Epithelial cell of esophagus (primary cell): ENCODE measurements around the gene CD8B2.
"Not testable (repeated sequence)": the region's sequence is repeated elsewhere in the genome, so short reads cannot be mapped to it uniquely, and the experiment has no call there.

Experiments used
- DNase-seq: peaks from one replicate; pipeline ENCODE4 v3.0.0; 2010; ENCODE audit warnings: low read depth
- H3K4me3 ChIP-seq: 2 replicates; pipeline ENCODE4 v1.5.1; 2011; ENCODE audit warnings: mild to moderate bottlenecking, low read length, control low read depth
- CTCF ChIP-seq: IDR thresholded peaks from 2 replicates; pipeline ENCODE4 v1.5.1; 2011; ENCODE audit warnings: low read depth, mild to moderate bottlenecking, low read length, control low read depth, inconsistent platforms; ENCODE audit not compliant: insufficient read depth; ENCODE audit errors: missing control alignments

Gene CD8B2

DNA sequence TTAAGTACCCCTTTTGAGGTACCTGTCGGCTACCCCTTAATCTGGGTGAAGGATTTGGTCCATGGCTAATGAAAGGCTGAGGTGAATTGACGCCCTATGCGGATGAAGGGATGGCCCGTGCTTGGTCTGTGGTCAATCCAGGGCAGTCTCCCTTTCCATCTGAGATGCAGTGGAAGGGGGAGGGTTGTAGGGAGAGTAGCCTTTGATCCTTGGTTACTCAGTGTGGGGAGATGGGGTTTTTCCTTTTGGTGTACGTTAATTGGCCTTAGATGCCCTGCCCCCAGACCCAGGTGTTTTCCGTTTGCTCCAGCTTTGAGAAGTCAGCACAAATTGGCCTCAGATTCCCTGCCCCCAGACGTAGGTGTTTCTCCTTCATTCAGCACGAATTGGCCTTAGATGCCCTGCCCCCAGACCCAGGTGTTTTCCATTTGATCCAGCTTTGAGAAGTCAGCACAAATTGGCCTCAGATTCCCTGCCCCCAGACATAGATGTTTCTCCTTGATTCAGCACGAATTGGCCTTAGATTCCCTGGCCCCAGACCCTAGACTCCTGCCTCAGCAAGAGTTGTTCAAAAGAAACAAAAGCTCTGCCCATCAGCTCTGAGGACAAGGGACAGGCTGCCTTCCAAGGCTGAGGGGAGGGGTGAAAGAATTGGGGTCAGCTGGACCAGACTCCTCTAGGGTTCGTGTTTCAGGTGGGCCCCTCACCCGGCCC, 21.7 kb downstream of the CD8B2 start:
- H3K4me3 ChIP-seq, DNase-seq: not testable (repeated sequence)

GRCh38 chr2:106509374-106509770, 22.2 kb downstream of the CD8B2 start:
- not testable (repeated sequence) for H3K4me3 ChIP-seq, DNase-seq

GRCh38 chr2:106510791-106511190, 23.6 kb downstream of the CD8B2 start:
- not testable (repeated sequence) for DNase-seq, H3K4me3 ChIP-seq

DNA sequence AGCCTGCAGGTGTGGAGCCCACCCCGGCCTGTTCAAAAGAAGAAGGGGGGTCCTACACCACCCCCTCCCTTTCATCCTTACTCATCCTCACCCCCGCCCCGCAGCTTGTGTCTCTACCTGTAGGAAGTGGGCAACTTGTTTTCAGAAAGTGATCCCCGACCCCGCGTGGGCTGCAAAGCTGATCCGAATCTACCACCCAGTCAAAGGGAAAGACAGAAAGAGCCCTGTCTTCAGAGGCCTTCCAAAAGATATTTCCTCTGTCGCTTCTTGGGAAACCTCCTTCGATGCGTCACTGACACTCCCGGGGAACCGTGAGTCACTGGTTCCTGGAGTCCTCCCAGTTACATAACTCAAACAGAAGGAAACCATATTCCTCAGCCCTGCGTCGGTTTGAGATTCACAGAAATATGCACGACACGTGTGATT, 24.3 kb downstream of the CD8B2 start:
- DNase-seq = peak; percentile 78

GRCh38 chr2:106511934-106512333, 24.8 kb downstream of the CD8B2 start:
- DNase-seq, H3K4me3 ChIP-seq: not testable (repeated sequence)

More for the DNA sequence above, 24.3 kb downstream of the CD8B2 start:
- H3K4me3 ChIP-seq = not testable (repeated sequence)

- H3K4me3 ChIP-seq, DNase-seq: not testable (repeated sequence)
Measured at GRCh38 chr2:106513391-106513790, 26.2 kb downstream of the CD8B2 start.

DNA sequence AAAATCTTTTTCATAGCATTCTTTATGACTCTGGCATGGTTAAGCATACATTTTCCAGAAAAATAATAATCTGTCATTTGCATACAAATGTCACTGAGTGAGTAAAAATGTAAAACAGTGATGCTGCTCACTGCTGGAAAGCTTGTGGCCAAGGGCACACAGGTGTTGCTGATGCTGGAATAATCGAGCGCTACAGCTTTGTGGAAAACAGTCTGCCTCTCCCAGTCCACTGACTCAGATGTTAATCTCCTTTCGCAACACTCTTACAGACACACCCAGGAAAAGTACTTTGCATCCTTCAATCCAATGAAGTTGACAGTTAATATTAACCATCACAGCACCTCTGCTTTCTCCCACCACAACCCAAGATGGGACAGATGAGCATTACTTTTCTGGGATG, 27.7 kb downstream of the CD8B2 start:
- not testable (repeated sequence) for H3K4me3 ChIP-seq
- DNase-seq = peak; percentile 75

DNA sequence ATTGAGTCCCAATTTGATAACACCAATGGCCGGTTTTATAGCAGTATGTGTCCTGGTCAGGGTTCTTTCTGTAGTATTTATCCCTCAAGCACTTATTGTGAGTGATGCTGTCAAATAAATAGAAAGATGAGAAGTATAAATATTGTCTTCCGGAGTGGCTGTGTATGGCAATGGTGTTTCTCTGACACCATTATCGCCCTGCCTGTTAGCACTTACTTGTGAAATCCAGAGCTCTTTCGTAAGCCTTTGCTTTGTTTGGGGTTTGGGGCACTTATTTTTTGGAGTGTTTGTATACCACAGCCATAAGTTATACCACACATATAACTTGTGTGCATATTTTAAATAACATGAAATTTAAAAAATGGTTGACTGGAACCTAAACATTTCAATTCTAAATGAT, 29.3 kb downstream of the CD8B2 start:
- DNase-seq = no peak
- H3K4me3 ChIP-seq = no peak overlapping the region
- no peak for TF ChIP-seq CTCF

DNA sequence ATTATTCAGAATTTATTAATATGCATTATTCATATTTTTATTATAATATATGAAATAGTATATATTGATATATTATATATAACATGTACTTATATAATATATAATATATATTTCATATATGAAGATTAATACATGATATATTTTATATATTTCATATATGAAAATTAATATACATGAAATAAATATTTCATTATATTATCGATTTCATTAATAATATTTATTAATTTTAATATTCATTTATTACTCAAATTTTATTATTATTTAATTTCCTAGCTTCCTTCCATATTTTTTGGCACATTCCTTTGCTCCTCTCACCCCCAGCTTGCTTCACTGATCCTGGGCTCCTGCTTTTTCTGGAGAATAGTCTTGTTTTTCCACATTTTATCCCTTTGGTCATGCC, 29.7 kb downstream of the CD8B2 start:
- no peak for TF ChIP-seq CTCF
- no peak overlapping the region for H3K4me3 ChIP-seq
- no peak for DNase-seq

DNA sequence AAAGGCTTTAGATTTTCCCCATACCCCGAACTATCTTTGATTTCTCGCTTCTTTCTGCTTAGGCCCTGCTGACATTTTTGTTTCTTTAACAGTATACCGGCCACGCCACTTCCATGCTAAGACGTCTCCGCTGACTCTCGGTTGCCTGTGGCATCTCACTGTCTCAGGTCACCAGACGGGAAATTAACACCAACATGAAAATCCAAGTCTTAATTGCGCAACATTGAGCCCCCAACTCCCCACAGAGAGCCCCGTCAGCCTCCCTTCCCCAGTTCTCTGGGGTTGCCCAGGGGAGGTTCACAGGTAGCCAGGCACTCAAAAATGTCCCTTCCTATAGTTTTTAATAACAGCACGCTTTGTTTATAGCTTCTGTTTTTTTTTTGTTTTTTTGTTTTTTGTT, 30.2 kb downstream of the CD8B2 start:
- H3K4me3 ChIP-seq = no peak overlapping the region
- no peak for DNase-seq
- no peak for TF ChIP-seq CTCF

GRCh38 chr2:106519767-106520166, 32.6 kb downstream of the CD8B2 start:
- no peak overlapping the region for H3K4me3 ChIP-seq
- no peak for TF ChIP-seq CTCF
- DNase-seq = no peak
